BJ (cell line): Measurements from ENCODE around the gene LZTS2. TPM values are rescaled to one million over a fixed set of nuclear protein-coding genes. Genes with fewer than 3 reads are reported as not detected.

Experiments used
- CTCF ChIA-PET: fragments of 350-600 bp; formaldehyde crosslinking; extraction: SDS; loops from one replicate; lab custom pipeline; 2021; ENCODE audit warnings: antibody characterized with exemption, inconsistent platforms; lab: Yijun Ruan, JAX
- POLR2A ChIA-PET: fragments of 300-600 bp; sonication (Branson Sonifier 250); formaldehyde crosslinking; extraction: SDS; loops from one replicate; lab custom pipeline; 2021; ENCODE audit warnings: antibody characterized with exemption; lab: Charles Lee
- DNase-seq: peaks from one replicate; pipeline ENCODE4 v3.0.0-alpha.2; 2011; ENCODE audit warnings: low read depth
- H3K27me3 ChIP-seq: 2 replicates; pipeline ENCODE4 v1.6.0; 2011; ENCODE audit warnings: low read length; ENCODE audit not compliant: control insufficient read depth, insufficient read depth
- H3K36me3 ChIP-seq: 2 replicates; pipeline ENCODE4 v1.5.1; 2011; ENCODE audit warnings: low read length; ENCODE audit not compliant: control insufficient read depth, insufficient read depth
- H3K4me3 ChIP-seq: 2 replicates; pipeline ENCODE4 v1.5.1; 2011; ENCODE audit warnings: low read depth, mild to moderate bottlenecking, control low read depth, low read length
- polyA plus RNA-seq: library from polyadenylated mRNA; depleted of rRNA; stranded (reverse); fragments of >200 nt; gene quantifications from 2 replicates; pipeline ENCODE4 v1.2.3, GENCODE V29; 2011
- TF ChIP-seq, protein P1 (sequence below): IDR thresholded peaks from 2 replicates; pipeline ENCODE4 v1.5.1; 2011; ENCODE audit warnings: low read depth, mild to moderate bottlenecking, control low read depth, inconsistent platforms, low read length, moderate library complexity; ENCODE audit not compliant: insufficient read depth

LZTS2 gene
- polyA plus RNA-seq, 1 experiment = 81.5 TPM

GRCh38 chr10:100980311-100980710, 19.3 kb upstream of the LZTS2 start:
- DNase-seq = no peak
- TF ChIP-seq, protein P1, sequence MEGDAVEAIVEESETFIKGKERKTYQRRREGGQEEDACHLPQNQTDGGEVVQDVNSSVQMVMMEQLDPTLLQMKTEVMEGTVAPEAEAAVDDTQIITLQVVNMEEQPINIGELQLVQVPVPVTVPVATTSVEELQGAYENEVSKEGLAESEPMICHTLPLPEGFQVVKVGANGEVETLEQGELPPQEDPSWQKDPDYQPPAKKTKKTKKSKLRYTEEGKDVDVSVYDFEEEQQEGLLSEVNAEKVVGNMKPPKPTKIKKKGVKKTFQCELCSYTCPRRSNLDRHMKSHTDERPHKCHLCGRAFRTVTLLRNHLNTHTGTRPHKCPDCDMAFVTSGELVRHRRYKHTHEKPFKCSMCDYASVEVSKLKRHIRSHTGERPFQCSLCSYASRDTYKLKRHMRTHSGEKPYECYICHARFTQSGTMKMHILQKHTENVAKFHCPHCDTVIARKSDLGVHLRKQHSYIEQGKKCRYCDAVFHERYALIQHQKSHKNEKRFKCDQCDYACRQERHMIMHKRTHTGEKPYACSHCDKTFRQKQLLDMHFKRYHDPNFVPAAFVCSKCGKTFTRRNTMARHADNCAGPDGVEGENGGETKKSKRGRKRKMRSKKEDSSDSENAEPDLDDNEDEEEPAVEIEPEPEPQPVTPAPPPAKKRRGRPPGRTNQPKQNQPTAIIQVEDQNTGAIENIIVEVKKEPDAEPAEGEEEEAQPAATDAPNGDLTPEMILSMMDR = no peak
- ChIA-PET POLR2A (no interaction called here), CTCF (interaction anchor here (2.2 kb wide), 1 partner anchor 17 kb away, joined by 9 read pairs; no protein-coding TSS in a partner anchor)
- H3K36me3 ChIP-seq = peaks cover 14% of the 10 kb centered on the region; the same call in 1 of the 2 replicates
- no peak overlapping the region for H3K4me3 ChIP-seq
- H3K27me3 ChIP-seq = no peaks in the 10 kb centered on the region

- DNase-seq = no peak
- TF ChIP-seq, protein P1 = no peak
- Histone ChIP-seq H3K27me3 (no peaks in the 10 kb centered on the region), H3K36me3 (peaks cover 14% of the 10 kb centered on the region; the same call in 1 of the 2 replicates), H3K4me3 (no peak overlapping the region)
- CTCF ChIA-PET = interaction anchor here (0.8 kb wide), 1 partner anchor 31 kb away, joined by 3 read pairs; no protein-coding TSS in a partner anchor
- POLR2A ChIA-PET = no interaction called here
These were observed 18.9 kb upstream of the LZTS2 start for GRCh38 chr10:100980711-100981110.

DNA sequence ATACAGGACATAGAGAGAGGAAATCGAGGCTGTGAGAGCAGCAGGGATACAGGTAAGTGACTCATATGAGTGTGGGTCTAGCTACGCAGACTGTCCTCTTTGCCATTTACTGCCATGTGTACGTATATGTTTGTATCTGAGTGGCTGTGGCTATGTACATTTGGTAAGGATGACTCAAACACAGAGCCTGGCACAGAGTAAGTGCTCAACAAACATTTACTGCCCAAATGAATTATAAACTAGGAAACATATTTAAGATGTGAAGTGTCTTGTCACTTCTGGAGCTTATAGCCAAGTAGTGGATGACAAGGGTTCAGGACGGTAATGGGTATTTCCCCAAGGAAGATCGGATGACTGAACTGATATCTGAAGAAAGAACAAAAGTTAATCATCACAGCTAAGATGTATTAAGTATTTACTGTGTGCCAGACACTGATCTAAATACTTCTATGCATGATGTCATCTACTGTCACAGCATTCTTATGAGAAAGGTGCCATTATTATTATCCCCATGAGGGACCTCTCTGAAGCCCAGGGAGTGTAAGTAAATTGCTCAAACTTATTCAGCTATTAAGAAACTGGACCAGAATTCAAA, 18.3 kb upstream of the LZTS2 start:
- TF ChIP-seq, protein P1 = no peak
- POLR2A ChIA-PET = no interaction called here
- CTCF ChIA-PET = interaction anchor here (0.8 to 0.9 kb wide), 2 partner anchors 17 to 31 kb away, joined by 3 read pairs; no protein-coding TSS in a partner anchor

DNA sequence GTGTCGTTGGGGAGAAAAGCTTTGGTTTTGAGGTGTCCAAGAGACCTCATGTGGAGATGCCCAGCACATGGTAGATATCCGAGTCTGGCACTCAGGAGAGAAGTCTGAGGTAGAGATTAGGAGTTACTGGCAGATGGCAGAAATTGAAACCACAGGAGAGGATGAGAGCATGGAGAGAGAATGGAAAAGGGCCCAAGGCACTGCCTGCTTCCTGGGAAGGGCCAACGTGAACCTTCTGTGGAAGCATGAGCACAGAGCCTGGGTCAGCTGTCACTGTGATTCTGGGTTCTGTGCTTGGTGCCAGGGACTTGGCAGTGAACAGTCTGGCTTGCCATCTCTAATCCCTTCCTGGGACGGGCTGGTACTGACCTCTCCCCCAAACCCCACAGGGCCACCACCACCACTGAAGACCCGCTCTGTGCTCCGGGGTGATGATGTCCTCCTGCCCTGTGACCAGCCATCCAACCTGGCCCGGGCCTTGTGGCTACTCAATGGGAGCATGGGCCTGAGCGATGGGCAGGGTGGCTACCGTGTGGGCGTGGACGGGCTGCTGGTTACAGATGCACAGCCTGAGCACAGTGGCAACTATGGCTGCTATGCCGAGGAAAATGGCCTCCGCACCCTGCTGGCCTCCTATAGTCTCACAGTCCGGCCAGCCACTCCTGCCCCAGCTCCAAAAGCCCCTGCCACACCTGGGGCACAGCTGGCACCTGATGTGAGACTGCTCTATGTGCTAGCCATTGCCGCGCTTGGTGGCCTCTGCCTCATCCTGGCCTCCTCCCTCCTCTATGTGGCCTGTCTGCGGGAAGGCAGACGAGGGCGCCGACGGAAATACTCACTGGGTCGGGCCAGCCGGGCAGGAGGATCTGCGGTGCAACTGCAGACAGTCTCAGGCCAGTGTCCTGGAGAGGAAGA, 16.4 kb upstream of the LZTS2 start:
- Histone ChIP-seq H3K4me3 (no peak overlapping the region), H3K27me3 (no peaks in the 10 kb centered on the region), H3K36me3 (peaks cover 14% of the 10 kb centered on the region; the same call in 1 of the 2 replicates)
- ChIA-PET CTCF (interaction anchor here (0.9 to 1.8 kb wide), 4 partner anchors 11 to 35 kb away, joined by 3 to 6 read pairs (median 4); no protein-coding TSS in a partner anchor), POLR2A (no interaction called here)
- DNase-seq = no peak
- TF ChIP-seq, protein P1 = no peak

More for the DNA sequence above, 18.3 kb upstream of the LZTS2 start:
- peaks cover 14% of the 10 kb centered on the region; the same call in 1 of the 2 replicates for H3K36me3 ChIP-seq
- H3K27me3 ChIP-seq = no peaks in the 10 kb centered on the region
- H3K4me3 ChIP-seq = no peak overlapping the region
- no peak for DNase-seq
